Upper lobe of left lung (tissue), 6 donors: ENCODE data around the gene NAB2. TPM values are rescaled to one million over a fixed set of nuclear protein-coding genes. Genes with fewer than 3 reads are reported as not detected.

Experiments
- ATAC-seq, 2 donors: fragments of 200-7000 bp; cut with Tn5 transposase; one replicate each; pipeline ENCODE4 v1.9.1; 2022; ENCODE audit warnings: mild to moderate bottlenecking in 2 of 2, moderate library complexity in 2 of 2; ENCODE audit not compliant: low FRiP score in 2 of 2
- DNase-seq, 2 donors: peaks; one replicate each; pipeline ENCODE4 v3.0.0-alpha.2; 2019 to 2020
- H3K27ac ChIP-seq, 4 donors: fragments of 200-600 bp; sonication (generic); one replicate each; pipeline ENCODE4 v1.5.1; 2016 to 2019
- H3K27me3 ChIP-seq, 4 donors: fragments of 200-600 bp; sonication (generic); one replicate each; pipeline ENCODE4 v1.5.1; 2017 to 2019
- H3K36me3 ChIP-seq, 4 donors: fragments of 200-600 bp; sonication (generic); one replicate each; pipeline ENCODE4 v1.5.1; 2016 to 2019
- H3K4me1 ChIP-seq, 4 donors: fragments of 200-600 bp; sonication (generic); one replicate each; pipeline ENCODE4 v1.5.1; 2018 to 2019
- H3K4me3 ChIP-seq, 4 donors: fragments of 200-600 bp; sonication (generic); one replicate each; pipeline ENCODE4 v1.5.1; 2017 to 2019; ENCODE audit warnings: mild to moderate bottlenecking in 2 of 4, moderate library complexity in 1 of 4
- H3K9me3 ChIP-seq, 4 donors: fragments of 200-600 bp; sonication (generic); one replicate each; pipeline ENCODE4 v1.5.1; 2018 to 2019
- EP300 ChIP-seq, 4 donors: sonication (generic); formaldehyde crosslinking; IDR thresholded peaks; one replicate each; pipeline ENCODE4 v1.5.1; 2017; ENCODE audit warnings: antibody characterized with exemption in 4 of 4, control low read depth in 2 of 4
- POLR2A ChIP-seq, 4 donors: fragments of 450-650 bp; IDR thresholded peaks; one replicate each; pipeline ENCODE4 v1.5.1; 2016 to 2017; ENCODE audit warnings: antibody characterized with exemption in 4 of 4, mild to moderate bottlenecking in 2 of 4
- POLR2AphosphoS5 ChIP-seq, 2 donors: sonication (generic); formaldehyde crosslinking; IDR thresholded peaks; one replicate each; pipeline ENCODE4 v1.5.1; 2017; ENCODE audit warnings: antibody characterized with exemption in 2 of 2
- WGBS, 2 donors: methylation state at CpG; one replicate each; pipeline ENCODE4 v1.1.5; 2017 to 2018; 5-methylcytosine and 5-hydroxymethylcytosine counted together
- total RNA-seq, 6 donors: library from RNA; depleted of rRNA in 4 of 6; stranded (reverse); fragments of >200 nt in 4 of 6; gene quantifications; one replicate each; pipeline versions ENCODE4 v1.1.0 to v1.2.1, GENCODE V29; 2016 to 2021
- TF ChIP-seq, protein P1 (sequence below), 6 experiments: fragments of 450-650 bp in 4 of 6; fragments of 200-600 bp in 2 of 6; sonication (generic) in 2 of 6; IDR thresholded peaks; one replicate each; pipeline ENCODE4 v1.5.1; 2016 to 2019; ENCODE audit warnings: antibody characterized with exemption in 6 of 6
- donor health status: DM: no; HTN: no; CAD: no; lungs with moderate emphysema.
- donor health status: DM: no; HTN: yes; CAD: no; lungs with severe emphysema.

Gene NAB2
- total RNA-seq, 6 donors from 2014 or later: 18.1 to 64.9 (median 31.5) TPM

GRCh38 chr12:57079821-57080220 lies 9.1 kb upstream of the NAB2 start:
- ATAC-seq: no peak
- H3K4me3 ChIP-seq: no peak overlapping the region
- DNase-seq: no peak
- TF ChIP-seq, protein P1, sequence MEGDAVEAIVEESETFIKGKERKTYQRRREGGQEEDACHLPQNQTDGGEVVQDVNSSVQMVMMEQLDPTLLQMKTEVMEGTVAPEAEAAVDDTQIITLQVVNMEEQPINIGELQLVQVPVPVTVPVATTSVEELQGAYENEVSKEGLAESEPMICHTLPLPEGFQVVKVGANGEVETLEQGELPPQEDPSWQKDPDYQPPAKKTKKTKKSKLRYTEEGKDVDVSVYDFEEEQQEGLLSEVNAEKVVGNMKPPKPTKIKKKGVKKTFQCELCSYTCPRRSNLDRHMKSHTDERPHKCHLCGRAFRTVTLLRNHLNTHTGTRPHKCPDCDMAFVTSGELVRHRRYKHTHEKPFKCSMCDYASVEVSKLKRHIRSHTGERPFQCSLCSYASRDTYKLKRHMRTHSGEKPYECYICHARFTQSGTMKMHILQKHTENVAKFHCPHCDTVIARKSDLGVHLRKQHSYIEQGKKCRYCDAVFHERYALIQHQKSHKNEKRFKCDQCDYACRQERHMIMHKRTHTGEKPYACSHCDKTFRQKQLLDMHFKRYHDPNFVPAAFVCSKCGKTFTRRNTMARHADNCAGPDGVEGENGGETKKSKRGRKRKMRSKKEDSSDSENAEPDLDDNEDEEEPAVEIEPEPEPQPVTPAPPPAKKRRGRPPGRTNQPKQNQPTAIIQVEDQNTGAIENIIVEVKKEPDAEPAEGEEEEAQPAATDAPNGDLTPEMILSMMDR (IDR thresholded peaks at IDR 0.05): no peak
- no peak for TF ChIP-seq EP300 (IDR thresholded peaks at IDR 0.05)
- no peak for TF ChIP-seq POLR2A (IDR thresholded peaks at IDR 0.05)
- TF ChIP-seq POLR2AphosphoS5 (IDR thresholded peaks at IDR 0.05): no peak
- no peaks in the 10 kb centered on the region for H3K9me3 ChIP-seq
- no peaks in the 10 kb centered on the region for H3K36me3 ChIP-seq
- no peaks in the 10 kb centered on the region for H3K27me3 ChIP-seq
- peaks cover 12 to 19% (median 15%) of the 10 kb centered on the region in 4 donors for H3K4me1 ChIP-seq
- peak overlapping the region in 1 of 4 donors; percentile 89 for H3K27ac ChIP-seq
- WGBS, 2 donors: 71 to 89% methylated on average over 1 of the region's 1 CpG

DNA sequence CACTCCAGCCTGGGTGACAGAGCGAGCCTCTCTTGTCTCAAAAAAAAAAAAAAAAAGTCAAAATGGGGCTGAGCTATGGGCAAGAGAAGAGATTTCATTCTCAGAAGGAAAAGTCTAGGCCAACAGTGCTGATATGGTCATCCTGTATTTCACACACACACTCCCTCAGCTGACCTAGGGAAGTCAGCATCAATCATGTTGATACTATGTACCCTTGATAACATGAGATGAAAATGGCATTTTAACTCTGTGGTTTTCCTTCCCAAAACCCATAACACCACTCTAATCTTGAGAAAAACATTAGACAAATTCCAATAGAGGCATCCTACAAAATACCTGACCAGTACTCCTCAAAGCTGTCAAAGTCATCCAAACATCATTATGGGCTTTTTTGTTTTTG lies 8.1 kb upstream of the NAB2 start:
- Histone ChIP-seq H3K27me3 (no peaks in the 10 kb centered on the region), H3K4me3 (no peak overlapping the region), H3K36me3 (no peaks in the 10 kb centered on the region), H3K27ac (no peak overlapping the region), H3K4me1 (peaks cover 16 to 24% (median 19%) of the 10 kb centered on the region in 4 donors), H3K9me3 (no peaks in the 10 kb centered on the region)
- 76 to 100% methylated on average over 1 of the region's 1 CpG for WGBS, 2 donors
- DNase-seq (no peak), ATAC-seq (no peak)
- TF ChIP-seq, protein P1 (IDR thresholded peaks at IDR 0.05): no peak
- TF ChIP-seq POLR2AphosphoS5 (IDR thresholded peaks at IDR 0.05): no peak
- TF ChIP-seq EP300 (IDR thresholded peaks at IDR 0.05): no peak
- TF ChIP-seq POLR2A (IDR thresholded peaks at IDR 0.05): no peak

- no peak for ATAC-seq
- TF ChIP-seq EP300 (IDR thresholded peaks at IDR 0.05): no peak
- peak; percentile 24 to 30 for TF ChIP-seq POLR2AphosphoS5 (IDR thresholded peaks at IDR 0.05)
- no peak for TF ChIP-seq POLR2A (IDR thresholded peaks at IDR 0.05)
- DNase-seq: peak in 1 of 2 donors; percentile 45
- no peaks in the 10 kb centered on the region for H3K27me3 ChIP-seq
- peak overlapping the region in 3 of 4 donors; percentile 65 to 78 (median 77) for H3K4me3 ChIP-seq
- WGBS, 2 donors: 9 to 11% methylated on average over 12 of the region's 12 CpGs
- H3K9me3 ChIP-seq: no peaks in the 10 kb centered on the region
- H3K4me1 ChIP-seq: peaks cover 20 to 37% (median 26%) of the 10 kb centered on the region in 4 donors
- peak overlapping the region; percentile 97 to 100 (median 99) for H3K27ac ChIP-seq
- H3K36me3 ChIP-seq: peaks cover 0 to under 1% (median 0%) of the 10 kb centered on the region in 4 donors
Observed at GRCh38 chr12:57085999-57086492, 2.9 kb upstream of the NAB2 start.

DNA sequence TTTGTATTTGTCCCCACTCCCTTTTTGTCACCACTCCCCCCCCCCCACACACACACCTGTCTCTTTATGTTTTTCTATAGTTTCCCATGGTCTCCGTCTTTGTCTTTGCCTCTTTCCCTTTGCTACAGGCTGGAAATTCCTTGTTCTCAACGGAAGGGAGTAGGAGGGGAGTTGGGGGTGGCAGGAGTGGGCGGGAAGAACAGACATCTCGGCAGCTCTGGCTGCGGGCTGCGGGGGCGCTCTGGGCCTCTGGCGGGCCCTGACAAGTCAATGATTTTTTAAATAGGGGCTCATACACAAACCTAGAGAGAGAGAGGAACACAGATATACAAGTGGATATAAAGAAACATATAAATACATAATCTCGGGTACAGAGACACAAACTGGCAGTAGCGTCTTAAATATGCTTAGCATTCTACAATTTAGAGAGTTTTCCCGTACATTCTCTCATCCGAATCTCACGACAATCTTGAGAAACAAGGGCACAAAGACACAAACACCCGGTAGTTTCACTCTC lies 2.4 kb upstream of the NAB2 start:
- H3K4me1 ChIP-seq: peaks cover 25 to 42% (median 31%) of the 10 kb centered on the region in 4 donors
- WGBS, 2 donors: 0% methylated on average over 14 of the region's 14 CpGs
- DNase-seq (peak; percentile 69 to 90), ATAC-seq (peak in 1 of 2 donors; percentile 28)
- H3K9me3 ChIP-seq: no peaks in the 10 kb centered on the region
- peak overlapping the region; percentile 40 to 78 (median 71) for H3K4me3 ChIP-seq
- H3K27me3 ChIP-seq: no peaks in the 10 kb centered on the region
- peak overlapping the region; percentile 97 to 100 (median 99) for H3K27ac ChIP-seq
- H3K36me3 ChIP-seq: peaks cover 1 to 6% (median 5%) of the 10 kb centered on the region in 4 donors
- peak in 1 of 2 donors; percentile 2 for TF ChIP-seq POLR2AphosphoS5 (IDR thresholded peaks at IDR 0.05)
- no peak for TF ChIP-seq EP300 (IDR thresholded peaks at IDR 0.05)
- TF ChIP-seq, protein P1 (IDR thresholded peaks at IDR 0.05): no peak

DNA sequence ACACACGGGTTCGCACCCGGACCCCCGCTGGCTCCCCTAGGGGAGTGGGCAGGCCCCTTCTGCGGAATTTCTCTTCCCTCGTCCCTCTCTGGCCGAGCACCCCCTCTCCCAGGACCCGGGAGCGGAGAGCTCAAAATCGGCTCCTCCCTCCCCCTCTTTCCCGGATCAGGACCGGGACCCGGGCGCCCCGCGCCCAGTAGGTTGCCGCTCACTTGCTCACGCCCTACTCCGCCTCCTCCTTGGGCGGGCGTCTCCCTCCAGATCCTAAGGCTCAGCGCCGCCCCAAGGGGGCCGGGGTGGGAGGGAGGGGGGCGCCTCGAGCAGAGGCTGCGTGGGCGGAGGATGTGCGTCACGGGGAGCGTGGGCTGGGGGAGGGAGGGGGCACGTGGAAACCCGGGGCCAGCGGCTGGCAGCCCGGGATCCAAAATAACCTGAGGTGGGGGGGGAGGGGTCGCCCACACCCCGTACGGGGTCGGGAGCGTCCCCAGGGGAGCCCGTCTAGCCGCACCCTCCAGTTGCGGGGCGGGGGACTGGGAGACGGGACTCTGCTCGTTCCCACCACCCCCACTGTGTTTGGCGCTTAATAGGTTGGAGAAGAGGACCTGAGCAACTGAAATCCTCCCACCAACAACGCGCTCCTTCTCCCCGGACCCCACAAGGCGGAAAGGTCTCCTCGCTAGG lies 1.8 kb upstream of the NAB2 start:
- peaks cover 4 to 12% (median 11%) of the 10 kb centered on the region in 4 donors for H3K36me3 ChIP-seq
- no peaks in the 10 kb centered on the region for H3K27me3 ChIP-seq
- ATAC-seq: peak; percentile 82 to 88
- H3K9me3 ChIP-seq: no peaks in the 10 kb centered on the region
- peaks cover 30 to 48% (median 36%) of the 10 kb centered on the region in 4 donors for H3K4me1 ChIP-seq
- DNase-seq: peak; percentile 94 to 97
- TF ChIP-seq POLR2AphosphoS5 (IDR thresholded peaks at IDR 0.05): peak; percentile 72 to 89
- TF ChIP-seq EP300 (IDR thresholded peaks at IDR 0.05): peak in 1 of 4 donors; percentile 1
- TF ChIP-seq, protein P1 (IDR thresholded peaks at IDR 0.05): no peak
- peak in 2 of 4 donors; percentile 46 to 79 for TF ChIP-seq POLR2A (IDR thresholded peaks at IDR 0.05)
- H3K4me3 ChIP-seq: peak overlapping the region; percentile 65 to 78 (median 73)
- H3K27ac ChIP-seq: peak overlapping the region; percentile 97 to 100 (median 99)
- 0 to 1% methylated on average over 17 to 31 of the region's 52 CpGs for WGBS, 2 donors
